Skeletal muscle satellite cell (primary cell): ENCODE data around the gene TMOD2.

Experiments used
- H3K27me3 ChIP-seq: 2 replicates; pipeline ENCODE4 v1.7.0; 2013; ENCODE audit warnings: low read length; ENCODE audit not compliant: control insufficient read depth, insufficient read depth
- H3K36me3 ChIP-seq: 2 replicates; pipeline ENCODE4 v1.7.0; 2013; ENCODE audit warnings: mild to moderate bottlenecking, control low read depth, low read length; ENCODE audit not compliant: insufficient read depth
- H3K4me1 ChIP-seq: 2 replicates; pipeline ENCODE4 v1.7.0; 2013; ENCODE audit warnings: low read length; ENCODE audit not compliant: control insufficient read depth, insufficient read depth
- H3K4me2 ChIP-seq: 2 replicates; pipeline ENCODE4 v1.7.0; 2013; ENCODE audit warnings: mild to moderate bottlenecking, low read length
- H3K4me3 ChIP-seq: 2 replicates; pipeline ENCODE4 v1.7.0; 2013; ENCODE audit warnings: low read length
- H3K9ac ChIP-seq: 2 replicates; pipeline ENCODE4 v1.7.0; 2013; ENCODE audit warnings: mild to moderate bottlenecking, low read depth, low read length, moderate library complexity
- H3K9me3 ChIP-seq: replicated peaks from 2 replicates; pipeline ENCODE4 v1.7.0; 2013; ENCODE audit warnings: mild to moderate bottlenecking, control low read depth, low read length

TMOD2 gene

GRCh38 chr15:51737522-51738305, 13.7 kb upstream of the TMOD2 start, which contains the start of gene LYSMD2:
LYSMD2 (minus strand) TSS chr15:51737655; CDS start chr15:51737622, 33 bp downstream.
- Histone ChIP-seq H3K27me3 (no peaks in the 10 kb centered on the region), H3K9me3 (no peaks in the 10 kb centered on the region), H3K9ac (peak within 1 kb of the TSS; percentile 68), H3K36me3 (no peaks in the 10 kb centered on the region), H3K4me1 (peaks cover 17% of the 10 kb centered on the region), H3K4me2 (peak within 1 kb of the TSS; percentile 87), H3K4me3 (peak within 1 kb of the TSS; percentile 84)

- no peaks in the 10 kb centered on the region for H3K9me3 ChIP-seq
- H3K36me3 ChIP-seq = no peaks in the 10 kb centered on the region
- H3K4me1 ChIP-seq = peaks cover 17% of the 10 kb centered on the region
- peak overlapping the region; percentile 87 for H3K4me2 ChIP-seq
- no peak overlapping the region for H3K4me3 ChIP-seq
- no peak overlapping the region for H3K9ac ChIP-seq
- H3K27me3 ChIP-seq = peaks cover 5% of the 10 kb centered on the region
Observed at GRCh38 chr15:51738553-51738952, 12.8 kb upstream of the TMOD2 start.

DNA sequence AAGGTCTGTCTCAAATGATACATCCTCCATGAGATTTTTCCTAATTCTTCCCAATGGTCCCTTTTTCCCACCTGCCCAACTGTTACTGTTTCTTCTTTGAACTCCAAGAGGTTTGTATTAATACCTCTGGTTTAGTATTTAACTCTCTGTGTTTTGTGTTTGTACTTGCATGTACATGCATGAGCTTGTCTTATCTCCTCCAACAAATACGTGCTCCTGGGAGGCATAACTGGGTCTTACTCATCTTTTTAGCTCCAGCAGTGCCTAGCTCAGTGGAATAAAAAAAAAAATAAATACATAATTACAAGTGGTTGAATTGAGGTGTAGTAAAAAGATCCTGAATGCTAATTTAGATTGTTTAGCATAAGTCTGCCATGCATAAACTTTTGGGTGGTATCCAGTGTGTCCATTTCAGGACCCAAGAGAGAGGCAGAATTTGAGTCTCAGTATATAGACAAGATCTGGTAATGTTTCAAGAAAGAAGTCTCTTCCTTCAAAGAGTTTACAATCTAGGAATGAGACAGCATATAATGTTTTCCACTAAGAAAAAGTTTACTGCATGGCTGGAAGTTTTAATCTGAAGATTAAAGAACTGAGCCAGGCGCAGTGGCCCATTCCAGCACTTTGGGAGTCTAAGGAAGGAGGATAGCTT, 12.2 kb upstream of the TMOD2 start:
- Histone ChIP-seq H3K36me3 (no peaks in the 10 kb centered on the region), H3K4me3 (no peak overlapping the region), H3K4me2 (no peak overlapping the region), H3K9me3 (no peaks in the 10 kb centered on the region), H3K27me3 (peaks cover 11% of the 10 kb centered on the region), H3K9ac (no peak overlapping the region), H3K4me1 (peaks cover 17% of the 10 kb centered on the region)

GRCh38 chr15:51749307-51749706, 2.1 kb upstream of the TMOD2 start:
- H3K27me3 ChIP-seq = peaks cover 52% of the 10 kb centered on the region
- H3K9ac ChIP-seq = no peak overlapping the region
- H3K9me3 ChIP-seq = no peaks in the 10 kb centered on the region
- no peak overlapping the region for H3K4me2 ChIP-seq
- H3K4me1 ChIP-seq = peaks cover 11% of the 10 kb centered on the region
- no peak overlapping the region for H3K4me3 ChIP-seq
- H3K36me3 ChIP-seq = no peaks in the 10 kb centered on the region

GRCh38 chr15:51750186-51750585, 1.2 kb upstream of the TMOD2 start:
- H3K9ac ChIP-seq = no peak overlapping the region
- H3K9me3 ChIP-seq = no peaks in the 10 kb centered on the region
- H3K27me3 ChIP-seq = peaks cover 43% of the 10 kb centered on the region
- H3K36me3 ChIP-seq = no peaks in the 10 kb centered on the region
- H3K4me1 ChIP-seq = peaks cover 11% of the 10 kb centered on the region
- no peak overlapping the region for H3K4me2 ChIP-seq
- H3K4me3 ChIP-seq = no peak overlapping the region

DNA sequence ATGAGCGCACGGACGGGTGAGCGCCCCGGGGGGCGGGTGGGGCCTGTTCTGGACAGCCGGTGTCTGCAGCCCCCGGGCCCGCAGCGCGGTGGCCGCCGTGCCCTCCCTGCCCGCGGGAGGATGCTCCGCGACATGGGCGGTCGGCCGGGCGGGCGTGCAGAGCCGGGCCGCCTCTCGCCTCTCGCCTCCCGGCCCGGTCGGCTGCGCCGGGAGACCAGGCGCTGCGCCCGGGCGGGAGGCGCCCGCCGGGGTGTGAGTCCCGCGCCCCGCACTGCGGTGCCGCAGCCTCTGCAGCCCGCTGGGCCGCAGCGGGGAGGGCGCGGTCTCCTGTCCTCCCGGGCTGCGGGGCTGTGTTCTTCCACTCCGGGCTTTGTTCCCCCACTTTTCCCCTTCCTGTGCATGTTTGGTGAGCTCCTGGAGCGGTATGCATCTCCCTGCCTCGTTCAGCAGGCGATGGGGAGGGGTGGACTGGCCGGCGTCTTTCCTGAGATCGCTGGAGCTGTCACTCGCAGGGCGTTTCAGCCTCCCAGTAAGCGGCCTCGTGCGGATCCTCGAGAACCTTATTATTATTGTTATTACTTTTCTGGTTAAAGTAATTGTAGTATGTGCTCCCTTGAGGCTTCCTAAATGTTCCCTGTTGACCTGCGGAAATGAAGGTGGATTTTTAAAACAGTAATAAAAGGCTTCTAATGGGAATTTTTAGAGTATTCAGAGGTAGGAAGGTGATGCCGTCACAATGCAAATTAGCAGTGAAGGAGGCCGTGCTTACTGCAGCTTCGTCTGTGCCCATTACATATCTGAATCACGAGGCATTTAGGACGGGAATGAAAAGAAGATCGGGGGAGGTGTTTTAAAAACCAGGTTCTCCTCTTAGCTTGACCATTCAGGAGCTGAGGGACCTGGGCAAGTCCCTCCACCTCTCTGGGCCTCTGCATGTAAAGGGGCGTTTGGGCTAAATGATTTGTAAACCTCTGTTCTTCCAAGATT, 593 bp downstream of the TMOD2 start:
- no peaks in the 10 kb centered on the region for H3K9me3 ChIP-seq
- peak overlapping the region; percentile 60 for H3K9ac ChIP-seq
- peak overlapping the region; percentile 81 for H3K4me2 ChIP-seq
- H3K4me1 ChIP-seq = peaks cover 11% of the 10 kb centered on the region
- no peaks in the 10 kb centered on the region for H3K36me3 ChIP-seq
- H3K4me3 ChIP-seq = peak overlapping the region; percentile 72
- H3K27me3 ChIP-seq = peaks cover 27% of the 10 kb centered on the region

DNA sequence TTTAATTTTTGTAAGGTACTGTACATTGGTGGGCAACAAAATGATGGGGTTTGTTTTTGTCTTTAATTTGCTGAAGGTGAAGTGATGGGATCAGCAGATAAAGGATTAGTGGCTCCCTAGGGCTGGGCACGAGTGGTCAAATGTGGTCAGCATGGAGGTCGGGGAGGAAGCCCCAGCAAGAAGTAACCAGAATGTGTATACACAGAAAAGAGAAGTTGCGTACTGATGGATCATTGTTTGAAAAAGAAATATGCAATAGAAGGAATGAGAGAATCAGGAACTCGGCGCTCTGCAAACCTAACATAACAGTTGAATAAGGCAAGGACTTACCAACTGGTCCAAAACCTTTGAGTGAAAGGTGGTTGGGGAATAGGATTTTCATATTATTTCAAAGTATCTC, 1.5 kb downstream of the TMOD2 start:
- Histone ChIP-seq H3K4me2 (peak overlapping the region; percentile 81), H3K9ac (no peak overlapping the region), H3K36me3 (no peaks in the 10 kb centered on the region), H3K9me3 (no peaks in the 10 kb centered on the region), H3K27me3 (peaks cover 27% of the 10 kb centered on the region), H3K4me1 (peaks cover 11% of the 10 kb centered on the region), H3K4me3 (no peak overlapping the region)

DNA sequence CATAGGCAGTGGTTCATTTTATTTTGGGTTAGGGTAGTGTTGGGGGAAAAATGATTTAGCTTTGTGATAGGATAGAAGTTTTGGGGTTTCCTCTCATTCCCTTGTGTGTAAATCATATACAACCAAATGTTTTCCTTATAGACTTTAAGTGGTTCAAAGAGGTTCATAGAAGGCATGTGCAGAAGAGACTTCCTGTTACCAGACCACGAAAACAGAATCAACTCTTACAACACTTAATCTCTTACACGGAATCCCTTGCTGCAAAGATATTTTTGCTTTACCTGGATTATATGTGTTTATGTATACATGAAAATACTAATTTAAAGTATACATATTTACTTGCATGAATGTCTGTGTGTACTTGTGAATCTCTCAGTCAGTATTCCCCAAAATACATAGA, 2.9 kb downstream of the TMOD2 start:
- Histone ChIP-seq H3K36me3 (no peaks in the 10 kb centered on the region), H3K9me3 (no peaks in the 10 kb centered on the region), H3K27me3 (peaks cover 19% of the 10 kb centered on the region), H3K4me2 (no peak overlapping the region), H3K4me1 (peaks cover 22% of the 10 kb centered on the region), H3K9ac (no peak overlapping the region), H3K4me3 (no peak overlapping the region)

DNA sequence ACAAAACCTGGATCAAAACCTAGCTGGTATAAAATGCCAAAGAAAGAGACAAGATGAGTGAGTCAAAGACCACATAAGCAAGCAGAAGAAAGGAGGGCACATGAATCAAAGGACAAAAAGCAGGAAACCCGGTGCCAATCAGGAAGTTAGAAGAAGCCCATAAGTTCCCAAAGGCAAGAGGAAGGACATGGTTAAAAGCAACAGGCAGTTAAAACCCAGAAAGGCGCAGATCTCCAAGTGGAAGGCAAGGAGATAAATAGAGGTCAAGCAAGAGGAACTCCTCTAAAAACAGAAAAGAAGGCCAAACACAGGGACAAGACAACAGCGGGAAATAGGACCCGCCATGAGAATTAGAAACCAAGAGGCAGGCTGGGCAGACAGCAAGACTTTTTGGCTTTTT, 4.4 kb downstream of the TMOD2 start:
- H3K36me3 ChIP-seq = no peaks in the 10 kb centered on the region
- no peak overlapping the region for H3K9ac ChIP-seq
- no peak overlapping the region for H3K4me3 ChIP-seq
- H3K4me1 ChIP-seq = peaks cover 26% of the 10 kb centered on the region
- H3K4me2 ChIP-seq = no peak overlapping the region
- H3K9me3 ChIP-seq = no peaks in the 10 kb centered on the region
- peaks cover 4% of the 10 kb centered on the region for H3K27me3 ChIP-seq

- H3K4me3 ChIP-seq = no peak overlapping the region
- H3K27me3 ChIP-seq = no peaks in the 10 kb centered on the region
- no peaks in the 10 kb centered on the region for H3K9me3 ChIP-seq
- no peaks in the 10 kb centered on the region for H3K36me3 ChIP-seq
- no peak overlapping the region for H3K4me2 ChIP-seq
- H3K9ac ChIP-seq = no peak overlapping the region
- peaks cover 21% of the 10 kb centered on the region for H3K4me1 ChIP-seq
Observed at GRCh38 chr15:51756482-51756881, 5.1 kb downstream of the TMOD2 start.

DNA sequence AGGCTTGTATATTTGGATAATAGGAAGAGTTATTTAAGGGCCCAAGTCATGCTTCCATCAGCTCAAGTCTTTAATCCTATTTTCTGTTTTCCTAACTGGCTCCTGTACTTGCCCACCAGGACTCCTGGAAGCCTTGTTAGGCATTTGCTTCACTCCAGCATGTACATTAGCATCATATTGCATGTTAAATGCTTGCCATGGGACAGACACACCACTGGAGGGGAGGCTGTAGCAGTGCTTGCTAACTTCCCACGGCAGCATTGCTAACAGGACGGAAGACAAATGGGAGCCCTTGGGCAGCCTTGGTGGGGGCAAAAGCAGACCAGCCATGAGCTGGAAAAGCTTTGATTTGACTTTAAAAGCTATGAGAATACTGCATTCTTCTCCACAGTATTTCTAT, 6.1 kb downstream of the TMOD2 start:
- no peak overlapping the region for H3K9ac ChIP-seq
- no peaks in the 10 kb centered on the region for H3K36me3 ChIP-seq
- no peak overlapping the region for H3K4me2 ChIP-seq
- no peak overlapping the region for H3K4me3 ChIP-seq
- peaks cover 17% of the 10 kb centered on the region for H3K4me1 ChIP-seq
- no peaks in the 10 kb centered on the region for H3K9me3 ChIP-seq
- H3K27me3 ChIP-seq = no peaks in the 10 kb centered on the region
